Activated naive CD8-positive, alpha-beta T cell treated with anti-CD3 and anti-CD28 coated beads for 36 hours (primary cell): ENCODE measurements around the gene CCDC102A. TPM values are rescaled to one million over a fixed set of nuclear protein-coding genes. Genes with fewer than 3 reads are reported as not detected.
"Not testable (repeated sequence)": the region's sequence is repeated elsewhere in the genome, so short reads cannot be mapped to it uniquely, and the experiment has no call there.

Experiments used
- DNase-seq: peaks from one replicate; pipeline ENCODE4 v3.0.0; 2021
- H3K27ac Mint-ChIP-seq: one replicate; pipeline ENCODE4 v1.8.0; 2022; ENCODE audit warnings: mild to moderate bottlenecking, moderate library complexity, mixed read lengths
- H3K27me3 Mint-ChIP-seq: one replicate; pipeline ENCODE4 v1.8.0; 2022; ENCODE audit warnings: mild to moderate bottlenecking, mixed read lengths
- H3K36me3 Mint-ChIP-seq: one replicate; pipeline ENCODE4 v1.8.0; 2021; ENCODE audit warnings: mild to moderate bottlenecking, mixed read lengths
- H3K4me1 Mint-ChIP-seq: one replicate; pipeline ENCODE4 v1.8.0; 2021; ENCODE audit warnings: mixed read lengths
- H3K4me3 Mint-ChIP-seq: one replicate; pipeline ENCODE4 v1.8.0; 2022; ENCODE audit warnings: mild to moderate bottlenecking, moderate library complexity, mixed read lengths
- H3K9me3 Mint-ChIP-seq: one replicate; pipeline ENCODE4 v1.8.0; 2022; ENCODE audit warnings: mixed read lengths
- total RNA-seq, 2 experiments: library from RNA; stranded (reverse); gene quantifications; one replicate each; pipeline ENCODE4 v1.2.3, GENCODE V29; 2021

CCDC102A gene
- total RNA-seq, 2 experiments from 2014 or later: 8.7 to 10.2 TPM

- no peak for DNase-seq
- Mint-ChIP-seq H3K9me3 (no peaks in the 10 kb centered on the region), H3K27me3 (no peaks in the 10 kb centered on the region), H3K36me3 (no peaks in the 10 kb centered on the region), H3K4me3 (no peak overlapping the region), H3K4me1 (no peaks in the 10 kb centered on the region), H3K27ac (no peak overlapping the region)
Observed at GRCh38 chr16:57510016-57510871, 26.1 kb downstream of the CCDC102A start.

GRCh38 chr16:57509231-57509923 is 27.0 kb downstream of the CCDC102A start:
- H3K27ac Mint-ChIP-seq: no peak overlapping the region
- H3K4me3 Mint-ChIP-seq: no peak overlapping the region
- no peak for DNase-seq
- no peaks in the 10 kb centered on the region for H3K9me3 Mint-ChIP-seq
- no peaks in the 10 kb centered on the region for H3K27me3 Mint-ChIP-seq
- no peaks in the 10 kb centered on the region for H3K36me3 Mint-ChIP-seq
- H3K4me1 Mint-ChIP-seq: no peaks in the 10 kb centered on the region

GRCh38 chr16:57508035-57508425 is 28.3 kb downstream of the CCDC102A start:
- Mint-ChIP-seq H3K4me3 (no peak overlapping the region), H3K27ac (no peak overlapping the region), H3K4me1 (no peaks in the 10 kb centered on the region), H3K9me3 (no peaks in the 10 kb centered on the region), H3K27me3 (no peaks in the 10 kb centered on the region), H3K36me3 (no peaks in the 10 kb centered on the region)
- DNase-seq: no peak

- no peak overlapping the region for H3K27ac Mint-ChIP-seq
- H3K4me1 Mint-ChIP-seq: no peaks in the 10 kb centered on the region
- H3K27me3 Mint-ChIP-seq: no peaks in the 10 kb centered on the region
- no peaks in the 10 kb centered on the region for H3K9me3 Mint-ChIP-seq
- no peak for DNase-seq
- H3K4me3 Mint-ChIP-seq: no peak overlapping the region
- H3K36me3 Mint-ChIP-seq: no peaks in the 10 kb centered on the region
Observed at GRCh38 chr16:57507136-57508034, 29.0 kb downstream of the CCDC102A start.

- H3K27me3 Mint-ChIP-seq: no peaks in the 10 kb centered on the region
- H3K27ac Mint-ChIP-seq: no peak overlapping the region
- no peak for DNase-seq
- H3K4me3 Mint-ChIP-seq: no peak overlapping the region
- no peaks in the 10 kb centered on the region for H3K9me3 Mint-ChIP-seq
- H3K4me1 Mint-ChIP-seq: peaks cover 11% of the 10 kb centered on the region
- H3K36me3 Mint-ChIP-seq: no peaks in the 10 kb centered on the region
Observed at GRCh38 chr16:57505169-57505568, 31.2 kb downstream of the CCDC102A start.

- no peak for DNase-seq
- peaks cover 11% of the 10 kb centered on the region for H3K4me1 Mint-ChIP-seq
- H3K9me3 Mint-ChIP-seq: no peaks in the 10 kb centered on the region
- no peaks in the 10 kb centered on the region for H3K36me3 Mint-ChIP-seq
- H3K27me3 Mint-ChIP-seq: no peaks in the 10 kb centered on the region
- no peak overlapping the region for H3K27ac Mint-ChIP-seq
- H3K4me3 Mint-ChIP-seq: no peak overlapping the region
Observed at GRCh38 chr16:57504491-57504890, 31.9 kb downstream of the CCDC102A start.

- H3K27me3 Mint-ChIP-seq: no peaks in the 10 kb centered on the region
- H3K4me1 Mint-ChIP-seq: peaks cover 11% of the 10 kb centered on the region
- no peaks in the 10 kb centered on the region for H3K36me3 Mint-ChIP-seq
- no peak overlapping the region for H3K4me3 Mint-ChIP-seq
- DNase-seq: no peak
- no peak overlapping the region for H3K27ac Mint-ChIP-seq
- H3K9me3 Mint-ChIP-seq: no peaks in the 10 kb centered on the region
Observed at GRCh38 chr16:57504001-57504400, 32.4 kb downstream of the CCDC102A start.

GRCh38 chr16:57503366-57503765 is 33.0 kb downstream of the CCDC102A start:
- no peak for DNase-seq
- peaks cover 11% of the 10 kb centered on the region for H3K4me1 Mint-ChIP-seq
- no peaks in the 10 kb centered on the region for H3K27me3 Mint-ChIP-seq
- H3K36me3 Mint-ChIP-seq: no peaks in the 10 kb centered on the region
- H3K27ac Mint-ChIP-seq: no peak overlapping the region
- no peaks in the 10 kb centered on the region for H3K9me3 Mint-ChIP-seq
- H3K4me3 Mint-ChIP-seq: no peak overlapping the region

GRCh38 chr16:57502048-57502775 is 34.2 kb downstream of the CCDC102A start:
- H3K9me3 Mint-ChIP-seq: no peaks in the 10 kb centered on the region
- H3K36me3 Mint-ChIP-seq: no peaks in the 10 kb centered on the region
- peaks cover 11% of the 10 kb centered on the region for H3K4me1 Mint-ChIP-seq
- H3K27ac Mint-ChIP-seq: no peak overlapping the region
- no peaks in the 10 kb centered on the region for H3K27me3 Mint-ChIP-seq
- no peak for DNase-seq
- H3K4me3 Mint-ChIP-seq: no peak overlapping the region

GRCh38 chr16:57501492-57501891 is 34.9 kb downstream of the CCDC102A start:
- Mint-ChIP-seq H3K9me3 (no peaks in the 10 kb centered on the region), H3K27ac (peak overlapping the region; percentile 17), H3K4me3 (no peak overlapping the region)

GRCh38 chr16:57500578-57501111 is 35.7 kb downstream of the CCDC102A start:
- no peaks in the 10 kb centered on the region for H3K27me3 Mint-ChIP-seq
- H3K9me3 Mint-ChIP-seq: no peaks in the 10 kb centered on the region
- DNase-seq: no peak
- H3K4me1 Mint-ChIP-seq: peaks cover 11% of the 10 kb centered on the region
- H3K4me3 Mint-ChIP-seq: no peak overlapping the region
- no peak overlapping the region for H3K27ac Mint-ChIP-seq
- no peaks in the 10 kb centered on the region for H3K36me3 Mint-ChIP-seq

More at GRCh38 chr16:57501492-57501891, 34.9 kb downstream of the CCDC102A start:
- peaks cover 11% of the 10 kb centered on the region for H3K4me1 Mint-ChIP-seq
- no peaks in the 10 kb centered on the region for H3K27me3 Mint-ChIP-seq
- DNase-seq: no peak
- H3K36me3 Mint-ChIP-seq: no peaks in the 10 kb centered on the region

- H3K4me3 Mint-ChIP-seq, H3K27ac Mint-ChIP-seq: not testable (repeated sequence)
Observed at GRCh38 chr16:57499941-57500340, 36.4 kb downstream of the CCDC102A start.

GRCh38 chr16:57498031-57498430 is 38.3 kb downstream of the CCDC102A start:
- H3K4me3 Mint-ChIP-seq: no peak overlapping the region
- no peaks in the 10 kb centered on the region for H3K36me3 Mint-ChIP-seq
- H3K9me3 Mint-ChIP-seq: no peaks in the 10 kb centered on the region
- peaks cover 11% of the 10 kb centered on the region for H3K4me1 Mint-ChIP-seq
- no peak for DNase-seq
- H3K27me3 Mint-ChIP-seq: no peaks in the 10 kb centered on the region
- no peak overlapping the region for H3K27ac Mint-ChIP-seq

More at GRCh38 chr16:57499941-57500340, 36.4 kb downstream of the CCDC102A start:
- H3K27me3 Mint-ChIP-seq, H3K9me3 Mint-ChIP-seq, H3K36me3 Mint-ChIP-seq, DNase-seq: not testable (repeated sequence)
- peaks cover 11% of the 10 kb centered on the region for H3K4me1 Mint-ChIP-seq

- H3K9me3 Mint-ChIP-seq: no peaks in the 10 kb centered on the region
- H3K4me3 Mint-ChIP-seq: no peak overlapping the region
- H3K36me3 Mint-ChIP-seq: no peaks in the 10 kb centered on the region
- peaks cover 11% of the 10 kb centered on the region for H3K4me1 Mint-ChIP-seq
- H3K27ac Mint-ChIP-seq: no peak overlapping the region
- DNase-seq: no peak
- no peaks in the 10 kb centered on the region for H3K27me3 Mint-ChIP-seq
Observed at GRCh38 chr16:57497121-57497520, 39.2 kb downstream of the CCDC102A start.
